ENCODE measurements around the gene MAN2B2. TPM values are rescaled to one million over a fixed set of nuclear protein-coding genes. Genes with fewer than 3 reads are reported as not detected.

The MAN2B2 gene
- total and polyA plus RNA-seq, 9 of the 15 experiments (the other 6 are each of a cell fraction or from before 2014, with no cell fraction given) = 0.21 to 8.8 (median 3.7) TPM

- TF ChIP-seq E2F8 (IDR thresholded peaks at IDR 0.05; ENCODE audit: low read depth, partially characterized antibody) (peak; percentile 82), BCL6 (CRISPR knock-in tag; IDR thresholded peaks at IDR 0.05) (no peak), U2AF2 (optimal IDR thresholded peaks at IDR 0.05; ENCODE audit: low read depth, low read length) (no peak), HMGN3 (IDR thresholded peaks at IDR 0.05; ENCODE audit: borderline replicate concordance, extremely low read depth, insufficient read length, low read depth, low read length) (peak; percentile 86), CBX1 (IDR thresholded peaks at IDR 0.05; ENCODE audit: low read depth) (peak; percentile 71; the same call in 1 of the 2 replicates), RNF219 (CRISPR knock-in tag; IDR thresholded peaks at IDR 0.05) (no peak), PATZ1 (CRISPR knock-in tag; IDR thresholded peaks at IDR 0.05; ENCODE audit: borderline replicate concordance) (no peak), DPF2 (IDR thresholded peaks at IDR 0.05) (peak; percentile 46; the same call in 1 of the 2 replicates), ZSCAN32 (CRISPR knock-in tag; IDR thresholded peaks at IDR 0.05) (no peak), GMEB1 (CRISPR knock-in tag; IDR thresholded peaks at IDR 0.05) (peak; percentile 100), ZBTB7A (IDR thresholded peaks at IDR 0.05; ENCODE audit: borderline replicate concordance, control insufficient read depth, low read depth, low read length) (no peak), KAT8 (IDR thresholded peaks at IDR 0.05; ENCODE audit: low read depth) (peak; percentile 87; the same call in 1 of the 2 replicates), CREB5 (CRISPR knock-in tag; IDR thresholded peaks at IDR 0.05) (no peak), TARDBP (IDR thresholded peaks at IDR 0.05) (no peak), ZNF766 (CRISPR knock-in tag; conservative IDR thresholded peaks at IDR 0.05) (peak; percentile 98), NFATC3 (IDR thresholded peaks at IDR 0.05) (no peak)
Observed at GRCh38 chr4:6640292-6641163, 65.5 kb downstream of the MAN2B2 start, which contains the start of gene MRFAP1 (continued).

All from K562 (cell line).